SIG-M5 treated with dmso at 0.1 percent for 504 hours (cell line): ENCODE measurements around the gene INO80B.
"Not testable (repeated sequence)": the region's sequence is repeated elsewhere in the genome, so short reads cannot be mapped to it uniquely, and the experiment has no call there.

Experiments used
- DNase-seq: peaks from one replicate; lab custom pipeline; 2025; ENCODE audit not compliant: unreplicated experiment; lab: John Stamatoyannopoulos, UW

INO80B gene

DNA sequence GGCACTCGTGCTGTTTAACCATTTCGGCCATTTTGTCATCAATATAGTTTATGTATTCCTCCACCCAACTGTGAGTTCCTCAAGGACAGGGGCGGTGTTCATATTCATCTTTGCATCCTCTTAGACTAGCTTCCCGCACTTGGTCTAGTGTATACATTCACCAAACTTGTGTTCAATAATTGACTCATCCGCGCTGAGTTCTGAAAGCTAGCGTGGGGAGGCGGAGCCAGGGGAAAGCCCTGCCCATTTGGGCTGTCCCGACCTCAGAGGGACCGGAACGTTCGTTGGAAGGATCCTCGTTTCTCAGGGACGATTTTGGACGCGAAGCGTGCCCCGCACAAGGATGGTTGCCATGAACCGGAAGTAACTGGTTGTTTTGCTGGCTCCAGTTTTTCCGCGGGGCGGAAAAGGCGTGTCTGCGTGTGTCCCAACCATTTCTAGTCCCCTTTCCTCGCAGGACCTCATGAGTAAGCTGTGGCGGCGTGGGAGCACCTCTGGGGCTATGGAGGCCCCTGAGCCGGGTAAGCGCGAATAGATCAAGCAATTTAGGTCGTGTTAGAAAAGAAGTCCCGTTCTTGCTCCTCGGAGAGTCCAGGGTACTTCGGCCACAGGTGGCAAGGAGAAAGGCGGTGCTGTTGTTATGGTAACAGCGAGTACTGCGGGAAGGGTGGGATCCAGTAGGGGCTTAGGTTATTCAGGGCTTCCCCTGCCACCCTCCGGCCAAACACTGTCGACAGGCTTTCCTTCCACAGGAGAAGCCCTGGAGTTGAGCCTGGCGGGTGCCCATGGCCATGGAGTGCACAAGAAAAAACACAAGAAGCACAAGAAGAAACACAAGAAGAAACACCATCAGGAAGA is at the start of gene INO80B:
TSS of gene INO80B (plus strand) at position 434 of the 858 bp plus-strand sequence. CDS start at position 464, 30 bp downstream.
- peak; percentile 99 for DNase-seq

DNA sequence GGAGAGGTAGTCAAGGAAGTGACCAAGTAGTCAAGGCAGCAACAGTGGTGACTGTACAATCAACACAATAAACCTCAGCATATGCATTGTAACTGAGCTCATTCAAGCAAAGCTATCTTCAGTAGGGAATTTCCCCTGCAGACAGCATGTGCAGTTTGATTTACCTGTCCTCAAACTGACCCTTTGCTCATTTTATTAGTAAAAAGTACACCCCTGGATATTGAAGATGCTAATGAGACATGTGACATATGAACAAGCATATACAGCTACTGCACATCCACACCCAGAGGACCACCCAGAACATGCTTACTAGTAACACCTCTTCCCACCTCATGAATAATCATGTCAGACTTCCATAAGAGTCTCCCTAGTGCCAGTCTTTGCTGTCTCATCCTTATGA is 48.9 kb upstream of the INO80B start:
- DNase-seq, result no peak

DNA sequence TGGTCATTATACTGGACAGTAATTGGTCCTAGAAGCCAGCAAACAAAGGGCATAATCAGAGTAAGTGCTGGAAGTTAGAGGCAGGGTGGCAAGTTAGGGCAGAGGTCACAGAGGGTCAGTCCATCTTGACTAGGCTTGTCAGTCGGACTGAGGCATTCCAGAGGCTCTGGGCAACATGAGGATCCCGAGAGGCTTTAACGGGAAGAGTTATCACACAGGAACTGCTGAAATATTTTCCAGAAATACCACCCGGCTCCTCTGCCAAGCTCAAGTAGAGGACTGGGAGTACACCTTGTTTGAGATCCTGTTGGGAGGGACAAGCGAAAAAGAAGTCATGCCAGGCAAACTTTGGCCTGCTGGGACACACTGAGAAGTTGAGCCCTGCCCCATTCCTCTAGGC is 47.2 kb upstream of the INO80B start:
- DNase-seq, result no peak

DNA sequence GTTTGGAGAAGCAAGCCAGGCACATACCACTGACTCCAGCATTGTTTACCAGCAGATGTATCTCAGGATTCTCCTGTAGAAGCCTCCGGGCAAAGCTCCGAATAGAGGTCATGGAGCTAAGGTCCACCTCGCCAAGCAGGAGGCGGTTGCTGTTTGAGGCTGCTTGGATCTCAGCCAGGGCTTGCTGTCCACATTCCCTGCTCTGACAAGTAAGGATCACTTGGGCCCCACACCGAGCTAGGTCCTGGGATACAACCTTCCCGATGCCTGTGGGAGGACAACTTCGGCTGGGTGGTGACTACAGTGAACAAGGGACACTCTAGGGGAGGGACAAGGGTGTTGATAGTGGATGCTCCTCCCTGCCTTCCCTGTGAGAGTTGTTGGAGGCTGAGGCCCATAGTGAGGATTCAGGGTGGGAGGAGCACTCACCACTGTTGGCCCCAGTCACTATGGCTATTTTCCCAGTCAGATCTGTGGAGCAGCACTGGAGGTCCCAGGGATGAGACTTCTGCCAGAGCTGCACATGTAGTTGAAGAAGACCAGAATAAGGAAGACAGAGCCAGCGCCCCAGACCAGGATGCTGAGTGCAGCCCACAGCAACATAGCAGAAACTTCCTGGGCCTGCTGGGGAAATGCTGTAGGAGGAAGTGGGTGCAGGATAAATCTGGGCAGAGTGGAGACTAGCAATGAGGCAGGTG is 41.7 kb upstream of the INO80B start:
- no peak for DNase-seq

DNA sequence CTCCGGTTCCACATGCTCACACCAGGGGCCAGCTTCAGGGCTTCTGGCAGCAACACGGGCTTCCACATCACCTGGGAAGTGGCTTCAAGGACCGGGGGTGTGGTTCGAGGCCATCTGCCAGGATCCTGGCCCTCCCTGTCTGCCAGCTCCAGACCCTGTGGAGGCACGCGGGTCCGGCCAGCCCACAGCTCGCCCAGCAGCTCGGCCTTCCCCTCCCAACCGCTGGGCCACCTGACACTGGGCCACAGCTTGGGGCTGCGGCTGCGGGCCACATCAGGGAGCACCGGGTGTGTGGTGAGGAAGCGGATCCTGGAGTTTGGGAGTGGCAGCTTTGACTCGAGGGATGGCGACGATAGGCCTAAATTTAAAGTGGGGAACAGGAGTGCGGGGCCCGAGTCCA is 40.4 kb upstream of the INO80B start:
- DNase-seq, result no peak

DNA sequence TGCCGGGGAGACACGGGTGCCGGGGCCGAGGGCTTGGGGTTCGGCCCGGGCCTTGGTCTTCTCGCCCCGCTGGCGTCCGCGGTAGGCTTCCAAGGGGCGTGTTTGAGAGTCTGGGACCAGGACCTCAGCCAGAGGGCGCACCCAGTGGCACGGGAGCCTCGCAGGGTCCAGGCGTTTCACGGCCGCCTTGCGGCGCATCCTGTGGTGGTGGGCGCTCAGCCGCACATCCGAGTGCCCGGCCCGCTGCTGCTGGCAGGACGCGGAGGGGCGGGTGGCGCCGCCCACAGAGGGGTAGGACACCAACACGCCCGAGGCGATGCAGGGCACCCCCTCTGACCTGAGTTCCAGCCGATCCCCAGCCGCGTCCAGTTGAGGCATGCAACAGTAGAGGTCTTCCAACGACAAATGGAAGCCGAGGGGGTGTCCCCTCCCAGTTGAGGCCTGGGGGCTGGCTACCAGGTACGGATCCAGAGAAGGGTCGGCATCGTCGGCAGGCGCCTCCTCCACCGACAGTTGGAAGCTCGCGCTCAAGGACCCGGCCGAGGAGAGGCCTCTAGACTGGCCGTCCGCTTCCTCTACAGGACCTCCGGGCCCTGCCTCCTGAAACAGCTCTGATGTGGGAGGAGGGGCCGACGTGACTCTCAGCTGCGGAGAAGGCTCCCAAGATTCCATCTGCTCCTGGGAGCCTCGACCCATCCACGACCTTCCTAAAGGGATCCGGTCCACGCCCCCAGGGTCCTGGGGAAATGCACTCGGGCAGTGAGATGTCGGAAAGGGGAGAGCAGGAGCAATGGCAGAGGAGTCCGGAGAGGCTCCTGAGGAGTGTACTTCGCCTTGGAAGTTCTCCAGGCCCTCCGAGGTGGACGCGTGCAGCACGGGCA is 39.8 kb upstream of the INO80B start:
- DNase-seq, result no peak

DNA sequence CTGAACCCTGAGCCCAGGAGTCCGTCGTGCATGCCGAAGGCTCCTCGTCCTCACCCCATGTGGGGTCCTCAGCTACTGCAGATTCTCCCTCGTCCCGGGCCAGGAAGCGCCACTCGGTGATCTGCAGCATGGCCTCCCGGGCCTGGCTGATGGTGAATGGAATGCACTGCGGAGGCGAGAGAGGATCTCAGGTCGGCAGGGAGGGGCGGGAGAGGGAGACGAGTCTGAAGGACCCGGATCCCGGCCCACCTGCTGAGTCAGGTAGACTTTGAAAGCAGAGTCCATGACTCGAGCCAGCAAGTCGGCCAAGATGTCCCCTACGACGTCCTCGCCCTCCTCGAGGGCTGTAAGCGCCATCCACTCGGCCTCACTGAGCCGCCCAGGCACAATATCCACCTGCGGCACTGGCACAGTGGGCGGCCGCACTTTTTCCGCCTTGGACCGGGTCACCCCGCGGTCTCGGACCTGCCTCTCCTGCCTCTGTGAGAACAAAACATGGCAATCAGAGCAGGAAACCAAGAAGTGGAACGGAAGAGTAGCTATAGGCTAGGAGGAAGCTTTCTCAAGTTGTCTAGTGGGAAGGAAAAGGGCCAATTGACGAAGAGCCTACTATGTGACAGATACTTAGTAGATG is 39.0 kb upstream of the INO80B start:
- no peak for DNase-seq

DNA sequence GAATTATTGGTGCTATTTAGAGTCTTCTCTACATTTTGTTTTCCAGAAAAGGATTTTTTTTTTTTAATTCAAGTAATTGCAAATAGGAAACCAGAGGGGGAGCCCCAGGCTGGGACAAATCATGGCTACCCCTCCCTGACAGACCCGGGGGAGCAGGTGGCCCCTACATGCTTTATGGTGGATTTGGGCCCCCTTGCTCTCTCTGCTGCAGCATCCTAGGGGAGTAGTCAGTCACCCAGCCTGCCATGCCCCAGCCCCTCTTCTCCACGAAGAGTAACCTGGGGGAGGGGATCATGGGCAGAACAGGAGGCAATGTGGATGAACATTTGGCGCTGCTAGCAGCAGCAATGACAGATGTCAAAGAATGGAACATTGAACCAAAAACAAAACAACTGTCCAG is 38.1 kb upstream of the INO80B start:
- no peak for DNase-seq

DNA sequence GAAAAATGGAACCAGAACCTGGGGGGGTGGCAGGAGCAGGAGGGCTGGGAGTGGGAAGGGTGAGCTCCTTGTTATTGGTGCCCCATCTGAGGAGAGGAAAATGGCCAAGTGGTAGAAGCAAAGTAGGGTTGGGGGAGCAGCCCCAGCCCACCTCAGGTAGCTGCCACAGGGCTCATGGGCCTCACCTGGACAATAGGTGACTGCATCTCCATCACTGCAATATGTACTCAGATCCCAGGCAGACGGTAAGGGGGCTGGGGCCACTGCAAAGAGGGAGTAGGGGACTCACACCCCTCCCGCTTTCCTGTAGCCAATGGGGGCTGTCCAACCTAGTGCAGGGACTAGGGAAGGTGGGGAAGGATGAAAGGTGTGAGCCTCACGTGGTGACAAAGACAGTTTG is 37.7 kb upstream of the INO80B start:
- no peak for DNase-seq

DNA sequence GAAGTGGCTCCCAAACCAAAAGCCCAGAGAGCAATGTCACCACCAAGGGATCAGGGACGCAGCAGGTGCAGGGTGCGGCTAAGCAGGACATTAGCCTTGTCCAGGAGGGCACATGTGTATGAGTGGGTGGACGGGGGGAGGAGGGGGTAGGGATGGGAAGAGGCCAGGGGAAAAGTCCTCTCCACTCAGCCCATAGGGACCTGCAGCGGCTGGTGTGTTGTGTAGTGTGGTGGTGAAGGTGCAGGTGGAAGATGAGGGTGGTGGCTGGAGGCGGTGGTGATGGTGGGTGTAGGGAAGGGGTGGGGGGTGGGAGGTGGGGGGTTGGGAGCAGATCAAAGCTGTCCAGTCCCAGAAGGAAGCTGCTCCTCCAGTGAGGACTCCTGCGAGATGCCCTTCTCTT is 37.1 kb upstream of the INO80B start:
- no peak for DNase-seq

DNA sequence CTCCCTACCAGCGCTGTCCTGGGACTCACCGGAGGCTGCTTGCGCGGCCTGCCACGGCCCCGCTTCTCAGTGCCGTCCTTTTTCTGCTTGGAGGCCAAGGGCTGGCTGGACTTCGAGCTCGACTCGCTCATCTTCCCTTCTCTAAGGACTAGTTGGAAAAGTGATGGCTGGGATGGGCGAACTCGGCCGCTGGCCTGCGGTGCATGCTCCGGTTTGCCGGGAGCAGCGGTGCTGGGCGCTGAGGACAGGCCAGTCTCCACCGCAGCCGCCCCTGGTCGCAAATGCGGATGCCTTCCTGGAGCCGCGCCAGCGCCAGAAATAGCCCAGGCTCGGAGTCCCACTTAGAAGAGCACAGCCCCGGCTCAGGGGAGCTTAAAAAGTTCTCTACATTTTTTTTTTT is 36.6 kb upstream of the INO80B start:
- no peak for DNase-seq

DNA sequence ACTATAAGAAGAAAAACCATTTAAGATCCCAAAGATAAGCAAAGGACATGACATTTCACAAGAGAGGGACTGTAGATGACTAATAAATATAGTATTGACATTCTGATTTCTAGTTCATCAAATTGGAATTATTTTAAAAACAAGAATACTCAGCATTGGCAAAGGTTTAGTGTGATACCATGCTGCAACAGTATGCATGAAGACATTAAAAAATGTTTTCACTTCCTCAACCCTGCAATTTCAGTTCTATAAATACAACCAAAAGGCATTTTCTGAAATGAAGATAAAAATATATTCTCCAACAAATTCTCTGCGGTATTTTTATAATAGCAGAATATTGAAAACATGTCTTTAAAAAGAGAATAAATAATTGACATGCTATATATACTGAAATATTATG is 35.5 kb upstream of the INO80B start:
- DNase-seq, result peak; percentile 20

DNA sequence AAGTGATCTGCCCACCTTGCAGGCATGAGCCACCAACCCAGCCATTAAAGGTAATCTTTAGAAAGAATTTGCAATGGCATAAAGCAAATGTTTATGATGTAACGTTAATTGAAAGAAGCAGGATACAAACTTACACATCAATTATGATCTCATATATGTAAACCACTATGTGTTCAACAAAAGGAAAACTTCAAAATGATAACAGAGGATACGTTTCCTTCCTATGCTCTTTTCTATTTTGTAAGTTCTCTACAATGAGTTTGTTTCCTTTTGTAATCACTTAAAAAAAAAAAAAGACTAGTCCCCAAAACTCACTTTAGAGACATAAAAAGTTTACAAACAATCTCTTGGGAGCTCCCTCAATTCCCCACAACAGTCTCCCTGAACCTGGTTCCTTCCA is 34.9 kb upstream of the INO80B start:
- DNase-seq, result no peak

DNA sequence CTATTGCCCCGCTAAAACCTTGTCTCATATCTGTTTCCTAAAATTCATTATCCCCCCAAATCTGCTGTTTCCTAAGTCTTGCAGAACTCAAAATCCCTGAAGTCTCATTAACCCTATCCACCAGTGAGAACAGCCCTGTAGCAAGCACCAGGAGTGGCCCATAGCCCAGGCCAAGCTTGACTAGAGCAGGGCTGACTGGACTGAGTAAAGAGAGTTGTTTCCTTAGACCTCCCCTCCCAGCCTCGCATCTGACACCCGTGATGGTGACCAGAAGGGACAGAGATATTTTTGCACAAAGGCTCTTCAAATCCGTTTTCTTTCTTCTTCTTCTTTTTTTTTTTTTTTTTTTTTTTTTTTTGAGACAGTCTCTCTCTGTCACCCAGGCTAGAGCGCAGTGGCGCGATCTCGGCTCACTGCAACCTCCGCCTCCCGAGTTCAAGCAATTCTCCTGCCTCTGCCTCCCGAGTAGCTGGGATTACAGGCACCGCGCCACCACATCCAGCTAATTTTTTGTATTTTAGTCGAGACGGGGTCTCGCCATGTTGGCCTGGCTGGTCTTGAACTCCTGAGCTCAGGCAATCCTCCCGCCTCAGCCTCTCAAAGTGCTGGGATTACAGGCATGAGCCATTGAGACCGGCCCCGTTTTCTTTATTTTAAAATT is 34.3 kb upstream of the INO80B start:
- not testable (repeated sequence) for DNase-seq

DNA sequence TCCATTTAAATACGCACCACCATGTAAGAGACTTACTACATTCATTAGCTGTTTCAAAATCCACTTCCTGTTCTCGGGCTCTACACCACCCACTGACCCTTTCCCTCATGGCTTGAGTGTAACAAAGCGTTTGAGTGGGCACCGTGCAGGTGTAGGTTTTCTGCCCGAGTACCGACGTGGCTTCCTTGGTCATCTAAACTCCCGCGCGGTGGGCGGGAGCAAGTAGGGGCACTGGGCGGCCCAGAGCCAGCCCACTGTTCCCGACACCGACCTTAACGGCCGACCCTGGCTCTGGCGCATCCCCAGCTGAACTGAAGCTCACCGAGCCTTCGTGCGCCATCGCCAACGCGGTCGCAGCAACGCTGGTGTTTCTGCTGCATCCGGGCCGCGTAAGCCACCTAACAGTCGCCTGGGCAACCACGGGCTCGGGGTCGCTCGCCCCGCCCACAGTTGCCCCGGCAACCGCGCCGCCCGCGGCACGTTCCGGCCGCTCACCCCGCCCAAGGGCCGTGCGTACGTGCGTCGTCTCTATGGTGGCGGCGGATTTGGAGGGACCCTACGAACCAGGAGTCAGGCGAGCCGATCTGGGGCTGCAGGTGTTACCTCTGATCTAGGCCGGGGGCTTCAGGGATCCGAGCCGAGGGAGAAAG is 33.5 kb upstream of the INO80B start, which contains the start of the genes C2orf81 and WDR54:
TSS of gene C2orf81 (minus strand) at position 399 of the 650 bp plus-strand sequence. CDS start at position 340, 59 bp downstream.
TSS of gene WDR54 (plus strand) at position 510 of the 650 bp plus-strand sequence. CDS start 424 bp downstream, outside the sequence.
- DNase-seq, result peak; percentile 88

DNA sequence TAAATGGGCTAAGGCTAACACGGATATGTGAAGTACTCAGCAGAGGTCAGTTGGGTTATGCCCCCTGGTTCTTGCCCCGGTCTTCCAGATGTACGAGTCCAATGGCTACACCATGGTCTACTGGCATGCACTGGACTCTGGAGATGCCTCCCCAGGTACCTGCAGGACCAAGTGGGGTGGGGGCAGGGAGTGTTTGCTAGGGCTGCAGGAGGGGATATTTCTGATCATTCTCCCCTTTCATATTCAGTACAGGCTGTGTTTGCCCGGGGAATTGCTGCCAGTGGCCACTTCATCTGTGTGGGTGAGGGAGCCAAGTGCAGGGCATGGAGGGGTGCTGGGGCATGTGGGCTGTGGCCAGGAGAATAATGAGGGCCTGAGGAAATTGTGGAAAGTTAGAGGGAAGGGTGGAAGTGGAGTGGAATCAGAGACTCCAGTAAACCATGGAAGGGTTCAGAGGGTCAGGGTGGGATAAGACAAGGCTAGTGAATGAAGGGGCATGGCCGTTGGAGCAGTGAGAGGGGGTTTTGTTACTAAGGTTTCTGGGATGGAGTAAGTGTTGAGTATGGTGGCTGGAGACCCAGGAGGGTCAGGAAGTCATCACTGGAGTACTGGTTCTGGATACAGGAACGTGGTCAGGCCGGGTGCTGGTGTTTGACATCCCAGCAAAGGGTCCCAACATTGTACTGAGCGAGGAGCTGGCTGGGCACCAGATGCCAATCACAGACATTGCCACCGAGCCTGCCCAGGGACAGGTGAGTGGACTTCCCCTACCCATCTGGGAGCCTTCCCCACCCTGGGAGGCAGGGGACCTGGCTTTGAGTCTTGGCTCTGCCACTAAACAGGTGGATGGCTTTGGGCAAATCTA is 31.4 kb upstream of the INO80B start:
- no peak for DNase-seq

DNA sequence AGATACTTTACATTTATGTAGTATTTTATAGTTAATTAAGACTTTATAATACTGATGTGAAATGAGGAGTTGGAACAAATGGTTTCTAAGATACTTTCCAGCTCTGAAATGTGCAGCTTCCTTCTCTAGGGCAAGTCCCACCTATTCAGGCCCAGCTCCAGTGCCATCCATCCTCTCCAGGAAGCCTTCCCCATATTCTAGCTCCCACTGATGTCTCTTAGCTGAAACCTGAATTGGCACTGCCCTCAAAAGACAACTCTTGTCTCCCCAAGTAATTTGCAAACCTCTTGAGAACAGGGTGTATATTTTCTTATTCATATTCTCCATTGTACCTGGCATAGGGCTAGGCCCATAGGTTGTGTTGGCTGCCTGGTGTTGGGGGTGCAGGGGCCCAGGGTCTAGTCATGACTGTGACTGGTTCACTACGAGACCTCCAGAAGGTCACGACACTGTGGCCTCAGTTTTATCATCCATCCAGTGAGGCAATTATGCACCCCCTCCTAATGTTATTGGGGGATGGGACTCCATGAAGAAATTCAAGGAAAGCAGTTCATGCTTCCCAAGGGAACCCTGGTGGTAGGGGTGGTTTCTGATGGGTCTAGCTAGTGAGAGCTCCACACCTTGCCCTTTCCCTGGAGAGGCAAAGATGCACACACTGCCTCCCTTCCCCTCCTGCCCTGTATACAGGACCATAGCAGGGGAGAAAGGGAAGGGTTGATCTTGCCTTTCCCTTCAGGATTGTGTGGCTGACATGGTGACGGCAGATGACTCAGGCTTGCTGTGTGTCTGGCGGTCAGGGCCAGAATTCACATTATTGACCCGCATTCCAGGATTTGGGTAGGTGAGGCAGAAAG is 30.5 kb upstream of the INO80B start:
- DNase-seq, result no peak

DNA sequence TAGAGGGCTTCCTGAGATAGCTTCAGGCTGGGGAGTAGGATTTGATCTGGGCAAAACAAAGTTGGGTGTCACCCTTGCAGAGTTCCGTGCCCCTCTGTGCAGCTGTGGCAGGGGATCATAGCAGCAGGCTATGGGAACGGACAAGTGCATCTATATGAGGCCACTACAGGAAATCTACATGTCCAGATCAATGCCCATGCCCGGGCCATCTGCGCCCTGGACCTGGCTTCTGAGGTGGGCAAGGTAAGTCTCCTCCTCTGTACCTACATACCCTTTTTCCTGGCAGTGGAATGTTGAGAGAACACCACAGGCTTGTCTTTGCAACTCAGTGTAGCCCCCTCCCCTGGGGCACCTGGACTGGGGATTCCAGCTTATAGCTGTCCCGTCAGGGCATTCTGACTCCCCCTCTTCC is 29.9 kb upstream of the INO80B start:
- DNase-seq, result no peak
